GM23248 (cell line): Measurements from ENCODE around the gene TNFRSF1A.

Source experiments
- EZH2 ChIP-seq: fragments of 200-600 bp; sonication (generic); IDR thresholded peaks from 2 replicates; pipeline ENCODE4 v1.6.1; 2018; ENCODE audit warnings: antibody characterized with exemption, mild to moderate bottlenecking; ENCODE audit not compliant: insufficient read depth, poor library complexity, severe bottlenecking
- EZH2phosphoT487 ChIP-seq: fragments of 200-600 bp; sonication (generic); IDR thresholded peaks from 2 replicates; pipeline ENCODE4 v1.6.1; 2018; ENCODE audit warnings: antibody characterized with exemption, moderate library complexity, mild to moderate bottlenecking, low read depth; ENCODE audit not compliant: insufficient read depth

DNA sequence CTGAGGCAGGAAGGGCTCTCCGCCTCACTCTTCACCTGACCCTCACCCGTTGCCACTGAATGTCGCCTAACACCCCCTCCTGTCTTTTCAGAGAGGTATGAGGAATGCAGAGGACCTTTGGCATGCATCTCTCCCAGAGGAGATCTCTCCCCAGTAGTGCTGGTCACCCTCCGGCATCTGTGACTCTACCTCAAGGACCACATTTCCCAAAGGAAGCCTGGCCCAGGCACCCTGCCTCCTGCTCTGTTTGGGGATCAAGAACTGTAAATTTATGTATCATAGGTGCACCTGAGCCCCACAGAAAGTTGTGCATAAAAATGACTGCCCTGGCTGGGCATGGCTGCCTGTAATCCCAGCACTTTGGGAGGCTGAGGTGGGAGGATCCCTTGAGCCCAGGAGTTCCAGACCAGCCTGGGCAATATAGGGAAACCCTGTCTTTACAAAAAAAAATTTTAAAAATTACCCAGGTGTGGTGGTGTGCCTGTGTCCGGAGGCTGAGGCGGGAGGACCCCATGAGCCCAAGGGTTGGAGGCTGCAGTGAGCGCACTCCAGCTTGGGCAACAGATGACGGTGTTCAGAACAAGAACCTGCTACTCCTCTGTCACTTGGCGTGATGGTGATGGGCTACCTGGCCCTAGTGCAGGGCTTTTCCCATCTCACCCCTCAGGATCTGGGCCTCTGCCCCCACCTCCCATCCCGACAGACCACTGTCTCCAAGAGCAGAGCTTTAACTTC is 13.7 kb downstream of the TNFRSF1A start:
- TF ChIP-seq EZH2phosphoT487 (no peak), EZH2 (no peak)
